ENCODE measurements around the gene LRMDA.

DNA sequence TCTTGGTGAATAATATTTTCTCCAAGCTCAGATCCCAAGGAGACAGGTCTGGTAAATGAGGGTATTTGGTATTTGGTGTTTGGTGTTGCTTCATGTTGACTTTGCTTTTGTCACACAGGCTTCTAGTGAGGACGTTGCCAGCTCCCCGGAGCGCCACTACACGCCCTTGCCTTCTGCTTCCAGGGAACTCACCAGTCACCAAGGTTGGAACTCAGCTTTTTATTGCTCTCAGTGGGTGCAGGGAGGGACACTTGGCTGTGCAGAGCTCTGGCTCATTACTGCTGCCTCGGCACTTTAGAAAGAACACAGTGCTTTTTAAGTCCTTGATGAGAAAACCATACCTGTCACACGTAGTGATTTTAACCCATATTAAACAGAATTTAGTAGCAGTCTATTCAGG is 892.9 kb downstream of the LRMDA start:
- TF ChIP-seq, protein P1, sequence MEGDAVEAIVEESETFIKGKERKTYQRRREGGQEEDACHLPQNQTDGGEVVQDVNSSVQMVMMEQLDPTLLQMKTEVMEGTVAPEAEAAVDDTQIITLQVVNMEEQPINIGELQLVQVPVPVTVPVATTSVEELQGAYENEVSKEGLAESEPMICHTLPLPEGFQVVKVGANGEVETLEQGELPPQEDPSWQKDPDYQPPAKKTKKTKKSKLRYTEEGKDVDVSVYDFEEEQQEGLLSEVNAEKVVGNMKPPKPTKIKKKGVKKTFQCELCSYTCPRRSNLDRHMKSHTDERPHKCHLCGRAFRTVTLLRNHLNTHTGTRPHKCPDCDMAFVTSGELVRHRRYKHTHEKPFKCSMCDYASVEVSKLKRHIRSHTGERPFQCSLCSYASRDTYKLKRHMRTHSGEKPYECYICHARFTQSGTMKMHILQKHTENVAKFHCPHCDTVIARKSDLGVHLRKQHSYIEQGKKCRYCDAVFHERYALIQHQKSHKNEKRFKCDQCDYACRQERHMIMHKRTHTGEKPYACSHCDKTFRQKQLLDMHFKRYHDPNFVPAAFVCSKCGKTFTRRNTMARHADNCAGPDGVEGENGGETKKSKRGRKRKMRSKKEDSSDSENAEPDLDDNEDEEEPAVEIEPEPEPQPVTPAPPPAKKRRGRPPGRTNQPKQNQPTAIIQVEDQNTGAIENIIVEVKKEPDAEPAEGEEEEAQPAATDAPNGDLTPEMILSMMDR (IDR thresholded peaks at IDR 0.05) = no peak
- TF ChIP-seq EZH2 (IDR thresholded peaks at IDR 0.05; ENCODE audit: borderline replicate concordance, insufficient read depth, low read depth, low read length, poor library complexity, severe bottlenecking) = no peak
